ENCODE results near the gene PPP1R10. TPM values are rescaled to one million over a fixed set of nuclear protein-coding genes. Genes with fewer than 3 reads are reported as not detected.

The PPP1R10 gene
- total and polyA plus RNA-seq, 2 of the 13 experiments (the other 11 are each of a cell fraction or from before 2014, with no cell fraction given) = 26.3 to 38.4 TPM

GRCh38 chr6:30571075-30571761 is 45.8 kb downstream of the PPP1R10 start, which contains the start of gene ABCF1:
Gene ABCF1 (plus strand): TSS chr6:30571442. CDS start chr6:30571488, 46 bp downstream.
- under 1% methylated on average over 57 of the region's 59 CpGs for WGBS (ENCODE audit: low lambda C conversion rate)
- Histone ChIP-seq H3K79me2 (ENCODE audit: insufficient read depth, low read length) (peaks cover 48% of the 10 kb centered on the region), H3K4me2 (ENCODE audit: low read depth, low read length) (peak within 1 kb of the TSS; percentile 99), H2AFZ (ENCODE audit: low read length) (peak within 1 kb of the TSS; percentile 60), H3K9me3 (ENCODE audit: low read length) (no peaks in the 10 kb centered on the region), H3K4me1 (ENCODE audit: insufficient read depth, low read length) (peaks cover 51% of the 10 kb centered on the region), H3K27me3 (ENCODE audit: control insufficient read depth in 1 of 2, insufficient read depth in 2 of 2, low read length in 2 of 2) (no peaks in the 10 kb centered on the region; a peak in 1 of 5 replicates), H4K20me1 (ENCODE audit: insufficient read depth, low read length) (peaks cover 23% of the 10 kb centered on the region), H3K36me3 (replicated peaks in 1 of 2; ENCODE audit: control insufficient read depth in 1 of 2, insufficient read depth in 2 of 2, low read length in 2 of 2) (peaks cover 0 to 3% of the 10 kb centered on the region in 2 experiments; a peak in 1 of 5 replicates), H3K4me3 (replicated peaks in 1 of 3; ENCODE audit: insufficient read depth in 1 of 3, low read depth in 2 of 3, low read length in 3 of 3) (peak within 1 kb of the TSS; percentile 67 to 88 (median 71)), H3K27ac (ENCODE audit: extremely low read length, insufficient read depth, low read length) (peak within 1 kb of the TSS; percentile 80), H3K9ac (ENCODE audit: insufficient read depth, low read depth, low read length) (peak within 1 kb of the TSS; percentile 88)
- ATAC-seq (peak; percentile 92), FAIRE-seq (peak; percentile 85), DNase-seq (ENCODE audit: low spot score) (peak; percentile 94)
- intact Hi-C loops (cut with micrococcal nuclease; ENCODE audit: unreplicated experiment) = no loop called here
- ChIA-PET CTCF (ENCODE audit: low intra/inter-chr PET ratio, low total read pairs) (no interaction called here), POLR2A (interaction anchor here (0.6 to 2.6 kb wide), 27 partner anchors 9 to 833 kb away, joined by 3 to 74 read pairs (median 4); partner anchors contain the start of genes DHX16, GNL1, GTF2H4 and MRPS18B)
- in situ Hi-C loops (cut with HindIII; ENCODE audit: extremely low pct_ligation_motif_present, low pct_unique_long_range_greater_than_20kb) = no loop called here
- no TSS peak for BruUV-seq (replicated peaks)
- TF ChIP-seq RNF2 (conservative IDR thresholded peaks at IDR 0.05; ENCODE audit: low read depth) (peak; percentile 95), NFE2 (CRISPR knock-in tag; IDR thresholded peaks at IDR 0.05) (no peak), BRD4 (CRISPR knock-in tag; IDR thresholded peaks at IDR 0.05) (peak; percentile 88; the same call in 1 of the 2 replicates), TEAD3 (CRISPR knock-in tag; optimal IDR thresholded peaks at IDR 0.05; ENCODE audit: borderline replicate concordance) (peak; percentile 85), CC2D1A (CRISPR knock-in tag; IDR thresholded peaks at IDR 0.05) (peak; percentile 99), ONECUT2 (CRISPR knock-in tag; IDR thresholded peaks at IDR 0.05) (peak; percentile 46; the same call in 1 of the 2 replicates)
- TF ChIP-seq, protein P1, sequence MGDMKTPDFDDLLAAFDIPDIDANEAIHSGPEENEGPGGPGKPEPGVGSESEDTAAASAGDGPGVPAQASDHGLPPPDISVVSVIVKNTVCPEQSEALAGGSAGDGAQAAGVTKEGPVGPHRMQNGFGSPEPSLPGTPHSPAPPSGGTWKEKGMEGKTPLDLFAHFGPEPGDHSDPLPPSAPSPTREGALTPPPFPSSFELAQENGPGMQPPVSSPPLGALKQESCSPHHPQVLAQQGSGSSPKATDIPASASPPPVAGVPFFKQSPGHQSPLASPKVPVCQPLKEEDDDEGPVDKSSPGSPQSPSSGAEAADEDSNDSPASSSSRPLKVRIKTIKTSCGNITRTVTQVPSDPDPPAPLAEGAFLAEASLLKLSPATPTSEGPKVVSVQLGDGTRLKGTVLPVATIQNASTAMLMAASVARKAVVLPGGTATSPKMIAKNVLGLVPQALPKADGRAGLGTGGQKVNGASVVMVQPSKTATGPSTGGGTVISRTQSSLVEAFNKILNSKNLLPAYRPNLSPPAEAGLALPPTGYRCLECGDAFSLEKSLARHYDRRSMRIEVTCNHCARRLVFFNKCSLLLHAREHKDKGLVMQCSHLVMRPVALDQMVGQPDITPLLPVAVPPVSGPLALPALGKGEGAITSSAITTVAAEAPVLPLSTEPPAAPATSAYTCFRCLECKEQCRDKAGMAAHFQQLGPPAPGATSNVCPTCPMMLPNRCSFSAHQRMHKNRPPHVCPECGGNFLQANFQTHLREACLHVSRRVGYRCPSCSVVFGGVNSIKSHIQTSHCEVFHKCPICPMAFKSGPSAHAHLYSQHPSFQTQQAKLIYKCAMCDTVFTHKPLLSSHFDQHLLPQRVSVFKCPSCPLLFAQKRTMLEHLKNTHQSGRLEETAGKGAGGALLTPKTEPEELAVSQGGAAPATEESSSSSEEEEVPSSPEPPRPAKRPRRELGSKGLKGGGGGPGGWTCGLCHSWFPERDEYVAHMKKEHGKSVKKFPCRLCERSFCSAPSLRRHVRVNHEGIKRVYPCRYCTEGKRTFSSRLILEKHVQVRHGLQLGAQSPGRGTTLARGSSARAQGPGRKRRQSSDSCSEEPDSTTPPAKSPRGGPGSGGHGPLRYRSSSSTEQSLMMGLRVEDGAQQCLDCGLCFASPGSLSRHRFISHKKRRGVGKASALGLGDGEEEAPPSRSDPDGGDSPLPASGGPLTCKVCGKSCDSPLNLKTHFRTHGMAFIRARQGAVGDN (CRISPR knock-in tag; IDR thresholded peaks at IDR 0.05) = peak; percentile 100
- TF ChIP-seq, protein P2, sequence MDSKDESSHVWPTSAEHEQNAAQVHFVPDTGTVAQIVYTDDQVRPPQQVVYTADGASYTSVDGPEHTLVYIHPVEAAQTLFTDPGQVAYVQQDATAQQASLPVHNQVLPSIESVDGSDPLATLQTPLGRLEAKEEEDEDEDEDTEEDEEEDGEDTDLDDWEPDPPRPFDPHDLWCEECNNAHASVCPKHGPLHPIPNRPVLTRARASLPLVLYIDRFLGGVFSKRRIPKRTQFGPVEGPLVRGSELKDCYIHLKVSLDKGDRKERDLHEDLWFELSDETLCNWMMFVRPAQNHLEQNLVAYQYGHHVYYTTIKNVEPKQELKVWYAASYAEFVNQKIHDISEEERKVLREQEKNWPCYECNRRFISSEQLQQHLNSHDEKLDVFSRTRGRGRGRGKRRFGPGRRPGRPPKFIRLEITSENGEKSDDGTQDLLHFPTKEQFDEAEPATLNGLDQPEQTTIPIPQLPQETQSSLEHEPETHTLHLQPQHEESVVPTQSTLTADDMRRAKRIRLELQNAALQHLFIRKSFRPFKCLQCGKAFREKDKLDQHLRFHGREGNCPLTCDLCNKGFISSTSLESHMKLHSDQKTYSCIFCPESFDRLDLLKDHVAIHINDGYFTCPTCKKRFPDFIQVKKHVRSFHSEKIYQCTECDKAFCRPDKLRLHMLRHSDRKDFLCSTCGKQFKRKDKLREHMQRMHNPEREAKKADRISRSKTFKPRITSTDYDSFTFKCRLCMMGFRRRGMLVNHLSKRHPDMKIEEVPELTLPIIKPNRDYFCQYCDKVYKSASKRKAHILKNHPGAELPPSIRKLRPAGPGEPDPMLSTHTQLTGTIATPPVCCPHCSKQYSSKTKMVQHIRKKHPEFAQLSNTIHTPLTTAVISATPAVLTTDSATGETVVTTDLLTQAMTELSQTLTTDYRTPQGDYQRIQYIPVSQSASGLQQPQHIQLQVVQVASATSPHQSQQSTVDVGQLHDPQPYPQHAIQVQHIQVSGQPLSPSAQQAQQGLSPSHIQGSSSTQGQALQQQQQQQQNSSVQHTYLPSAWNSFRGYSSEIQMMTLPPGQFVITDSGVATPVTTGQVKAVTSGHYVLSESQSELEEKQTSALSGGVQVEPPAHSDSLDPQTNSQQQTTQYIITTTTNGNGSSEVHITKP (CRISPR knock-in tag; IDR thresholded peaks at IDR 0.05; ENCODE audit: low read depth) = peak; percentile 90
- TF ChIP-seq, protein P3, sequence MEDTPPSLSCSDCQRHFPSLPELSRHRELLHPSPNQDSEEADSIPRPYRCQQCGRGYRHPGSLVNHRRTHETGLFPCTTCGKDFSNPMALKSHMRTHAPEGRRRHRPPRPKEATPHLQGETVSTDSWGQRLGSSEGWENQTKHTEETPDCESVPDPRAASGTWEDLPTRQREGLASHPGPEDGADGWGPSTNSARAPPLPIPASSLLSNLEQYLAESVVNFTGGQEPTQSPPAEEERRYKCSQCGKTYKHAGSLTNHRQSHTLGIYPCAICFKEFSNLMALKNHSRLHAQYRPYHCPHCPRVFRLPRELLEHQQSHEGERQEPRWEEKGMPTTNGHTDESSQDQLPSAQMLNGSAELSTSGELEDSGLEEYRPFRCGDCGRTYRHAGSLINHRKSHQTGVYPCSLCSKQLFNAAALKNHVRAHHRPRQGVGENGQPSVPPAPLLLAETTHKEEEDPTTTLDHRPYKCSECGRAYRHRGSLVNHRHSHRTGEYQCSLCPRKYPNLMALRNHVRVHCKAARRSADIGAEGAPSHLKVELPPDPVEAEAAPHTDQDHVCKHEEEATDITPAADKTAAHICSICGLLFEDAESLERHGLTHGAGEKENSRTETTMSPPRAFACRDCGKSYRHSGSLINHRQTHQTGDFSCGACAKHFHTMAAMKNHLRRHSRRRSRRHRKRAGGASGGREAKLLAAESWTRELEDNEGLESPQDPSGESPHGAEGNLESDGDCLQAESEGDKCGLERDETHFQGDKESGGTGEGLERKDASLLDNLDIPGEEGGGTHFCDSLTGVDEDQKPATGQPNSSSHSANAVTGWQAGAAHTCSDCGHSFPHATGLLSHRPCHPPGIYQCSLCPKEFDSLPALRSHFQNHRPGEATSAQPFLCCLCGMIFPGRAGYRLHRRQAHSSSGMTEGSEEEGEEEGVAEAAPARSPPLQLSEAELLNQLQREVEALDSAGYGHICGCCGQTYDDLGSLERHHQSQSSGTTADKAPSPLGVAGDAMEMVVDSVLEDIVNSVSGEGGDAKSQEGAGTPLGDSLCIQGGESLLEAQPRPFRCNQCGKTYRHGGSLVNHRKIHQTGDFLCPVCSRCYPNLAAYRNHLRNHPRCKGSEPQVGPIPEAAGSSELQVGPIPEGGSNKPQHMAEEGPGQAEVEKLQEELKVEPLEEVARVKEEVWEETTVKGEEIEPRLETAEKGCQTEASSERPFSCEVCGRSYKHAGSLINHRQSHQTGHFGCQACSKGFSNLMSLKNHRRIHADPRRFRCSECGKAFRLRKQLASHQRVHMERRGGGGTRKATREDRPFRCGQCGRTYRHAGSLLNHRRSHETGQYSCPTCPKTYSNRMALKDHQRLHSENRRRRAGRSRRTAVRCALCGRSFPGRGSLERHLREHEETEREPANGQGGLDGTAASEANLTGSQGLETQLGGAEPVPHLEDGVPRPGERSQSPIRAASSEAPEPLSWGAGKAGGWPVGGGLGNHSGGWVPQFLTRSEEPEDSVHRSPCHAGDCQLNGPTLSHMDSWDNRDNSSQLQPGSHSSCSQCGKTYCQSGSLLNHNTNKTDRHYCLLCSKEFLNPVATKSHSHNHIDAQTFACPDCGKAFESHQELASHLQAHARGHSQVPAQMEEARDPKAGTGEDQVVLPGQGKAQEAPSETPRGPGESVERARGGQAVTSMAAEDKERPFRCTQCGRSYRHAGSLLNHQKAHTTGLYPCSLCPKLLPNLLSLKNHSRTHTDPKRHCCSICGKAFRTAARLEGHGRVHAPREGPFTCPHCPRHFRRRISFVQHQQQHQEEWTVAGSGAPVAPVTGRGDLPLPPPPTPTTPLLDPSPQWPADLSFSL (CRISPR knock-in tag; IDR thresholded peaks at IDR 0.05) = no peak
